Stimulated activated effector memory CD8-positive, alpha-beta T cell treated with anti-CD3 and anti-CD28 coated beads, Interleukin-12 subunit alpha, Interleukin-12 subunit beta, amount 100 ng/mL, for 72 hours (primary cell): ENCODE measurements around the gene FNDC11.

Source experiments
- ATAC-seq: fragments of 150-1000 bp; cut with Tn5 transposase; 2 replicates; pipeline ENCODE4 v1.10.0; 2021
- DNase-seq, 2 donors: peaks; one replicate each; pipeline ENCODE4 v3.0.0; 2021 to 2022; ENCODE audit warnings: low spot score in 2 of 2
- H3K27ac Mint-ChIP-seq: one replicate; pipeline ENCODE4 v1.8.0; 2022; ENCODE audit warnings: mild to moderate bottlenecking, mixed read lengths
- H3K36me3 Mint-ChIP-seq: one replicate; pipeline ENCODE4 v1.8.0; 2022; ENCODE audit warnings: mild to moderate bottlenecking, mixed read lengths
- H3K4me1 Mint-ChIP-seq: one replicate; pipeline ENCODE4 v1.8.0; 2022; ENCODE audit warnings: mixed read lengths
- H3K4me3 Mint-ChIP-seq: one replicate; pipeline ENCODE4 v1.8.0; 2022; ENCODE audit warnings: mild to moderate bottlenecking, mixed read lengths
- H3K9me3 Mint-ChIP-seq: one replicate; pipeline ENCODE4 v1.8.0; 2022; ENCODE audit warnings: mixed read lengths

FNDC11 gene

GRCh38 chr20:63520504-63520933, 33.4 kb upstream of the FNDC11 start, which contains the start of gene PPDPF:
PPDPF (plus strand) TSS chr20:63520765; CDS start chr20:63521309, 544 bp downstream.
- DNase-seq: peak in 1 of 2 donors; percentile 89
- Mint-ChIP-seq H3K4me3 (peak within 1 kb of the TSS; percentile 77), H3K36me3 (peaks cover 35% of the 10 kb centered on the region), H3K27ac (peak within 1 kb of the TSS; percentile 34), H3K4me1 (peaks cover 12% of the 10 kb centered on the region), H3K9me3 (peaks cover 5% of the 10 kb centered on the region)
- ATAC-seq: peak; percentile 86

GRCh38 chr20:63520934-63521601, 32.9 kb upstream of the FNDC11 start:
- peak; percentile 65 for ATAC-seq
- Mint-ChIP-seq H3K4me3 (peak overlapping the region; percentile 77), H3K4me1 (peaks cover 12% of the 10 kb centered on the region), H3K36me3 (peaks cover 35% of the 10 kb centered on the region), H3K27ac (peak overlapping the region; percentile 34), H3K9me3 (peaks cover 5% of the 10 kb centered on the region)
- peak in 1 of 2 donors; percentile 79 for DNase-seq

GRCh38 chr20:63521602-63522001, 32.4 kb upstream of the FNDC11 start:
- Mint-ChIP-seq H3K9me3 (peaks cover 5% of the 10 kb centered on the region), H3K4me3 (peak overlapping the region; percentile 77), H3K4me1 (peaks cover 12% of the 10 kb centered on the region), H3K36me3 (peaks cover 35% of the 10 kb centered on the region), H3K27ac (peak overlapping the region; percentile 34)
- DNase-seq (no peak), ATAC-seq (no peak)

- DNase-seq (peak in 1 of 2 donors; percentile 49), ATAC-seq (no peak)
- Mint-ChIP-seq H3K4me1 (peaks cover 12% of the 10 kb centered on the region), H3K4me3 (peak overlapping the region; percentile 77), H3K36me3 (peaks cover 35% of the 10 kb centered on the region), H3K27ac (peak overlapping the region; percentile 90), H3K9me3 (peaks cover 5% of the 10 kb centered on the region)
These were observed 31.7 kb upstream of the FNDC11 start for GRCh38 chr20:63522091-63522868.

GRCh38 chr20:63522981-63523611, 30.9 kb upstream of the FNDC11 start:
- Mint-ChIP-seq H3K4me1 (peaks cover 12% of the 10 kb centered on the region), H3K4me3 (peak overlapping the region; percentile 77), H3K36me3 (peaks cover 35% of the 10 kb centered on the region), H3K9me3 (peaks cover 5% of the 10 kb centered on the region), H3K27ac (peak overlapping the region; percentile 90)
- DNase-seq: peak in 1 of 2 donors; percentile 50
- ATAC-seq: no peak

- H3K9me3 Mint-ChIP-seq: peaks cover 5% of the 10 kb centered on the region
- H3K4me3 Mint-ChIP-seq: no peak overlapping the region
- H3K36me3 Mint-ChIP-seq: peaks cover 40% of the 10 kb centered on the region
- no peak for DNase-seq
- ATAC-seq: no peak
- peaks cover 18% of the 10 kb centered on the region for H3K4me1 Mint-ChIP-seq
- H3K27ac Mint-ChIP-seq: no peak overlapping the region
These were observed 28.8 kb upstream of the FNDC11 start for GRCh38 chr20:63525185-63525584.

GRCh38 chr20:63525971-63526370, 28.0 kb upstream of the FNDC11 start:
- Mint-ChIP-seq H3K36me3 (peaks cover 40% of the 10 kb centered on the region), H3K9me3 (peaks cover 5% of the 10 kb centered on the region), H3K4me3 (no peak overlapping the region), H3K27ac (no peak overlapping the region), H3K4me1 (peaks cover 18% of the 10 kb centered on the region)
- DNase-seq (no peak), ATAC-seq (no peak)

GRCh38 chr20:63527184-63527583, 26.8 kb upstream of the FNDC11 start:
- H3K27ac Mint-ChIP-seq: no peak overlapping the region
- peaks cover 5% of the 10 kb centered on the region for H3K9me3 Mint-ChIP-seq
- H3K4me3 Mint-ChIP-seq: no peak overlapping the region
- no peak for ATAC-seq
- peaks cover 29% of the 10 kb centered on the region for H3K36me3 Mint-ChIP-seq
- no peak for DNase-seq
- peaks cover 23% of the 10 kb centered on the region for H3K4me1 Mint-ChIP-seq

GRCh38 chr20:63529180-63529860, 24.6 kb upstream of the FNDC11 start:
- no peak for ATAC-seq
- Mint-ChIP-seq H3K4me1 (peaks cover 13% of the 10 kb centered on the region), H3K4me3 (no peak overlapping the region), H3K36me3 (peaks cover 11% of the 10 kb centered on the region), H3K9me3 (no peaks in the 10 kb centered on the region), H3K27ac (no peak overlapping the region)
- DNase-seq: peak in 1 of 2 donors; percentile 49

- Mint-ChIP-seq H3K4me3 (no peak overlapping the region), H3K4me1 (peaks cover 13% of the 10 kb centered on the region), H3K9me3 (no peaks in the 10 kb centered on the region), H3K36me3 (peaks cover 5% of the 10 kb centered on the region), H3K27ac (no peak overlapping the region)
- ATAC-seq (no peak), DNase-seq (peak in 1 of 2 donors; percentile 49)
These were observed 23.8 kb upstream of the FNDC11 start for GRCh38 chr20:63529861-63530787.

GRCh38 chr20:63530788-63531160, 23.2 kb upstream of the FNDC11 start:
- Mint-ChIP-seq H3K9me3 (no peaks in the 10 kb centered on the region), H3K27ac (no peak overlapping the region), H3K4me1 (peaks cover 13% of the 10 kb centered on the region), H3K4me3 (no peak overlapping the region), H3K36me3 (peaks cover 5% of the 10 kb centered on the region)
- no peak for ATAC-seq
- DNase-seq: no peak

GRCh38 chr20:63531686-63532448, 22.1 kb upstream of the FNDC11 start:
- ATAC-seq: no peak
- Mint-ChIP-seq H3K9me3 (no peaks in the 10 kb centered on the region), H3K4me3 (no peak overlapping the region), H3K27ac (no peak overlapping the region), H3K4me1 (peaks cover 21% of the 10 kb centered on the region), H3K36me3 (peaks cover 11% of the 10 kb centered on the region)
- DNase-seq: no peak

- Mint-ChIP-seq H3K36me3 (peaks cover 11% of the 10 kb centered on the region), H3K9me3 (no peaks in the 10 kb centered on the region), H3K4me1 (peaks cover 28% of the 10 kb centered on the region), H3K27ac (no peak overlapping the region), H3K4me3 (no peak overlapping the region)
- no peak for ATAC-seq
- DNase-seq: no peak
These were observed 21.4 kb upstream of the FNDC11 start for GRCh38 chr20:63532449-63532971.
